Type B pancreatic cell (in vitro differentiated cells): ENCODE results near the gene HOXD13. TPM values are rescaled to one million over a fixed set of nuclear protein-coding genes. Genes with fewer than 3 reads are reported as not detected.

ENCODE experiments used
- DNase-seq: peaks from one replicate; pipeline ENCODE4 v3.0.0; 2021; ENCODE audit warnings: mixed read lengths; ENCODE audit not compliant: unreplicated experiment; ENCODE audit errors: extremely low spot score
- H3K27ac Mint-ChIP-seq: 2 replicates; pipeline ENCODE4 v1.8.0; 2021; ENCODE audit warnings: mild to moderate bottlenecking, mixed read lengths
- H3K27me3 Mint-ChIP-seq: 2 replicates; pipeline ENCODE4 v1.8.0; 2021; ENCODE audit warnings: mixed read lengths
- H3K36me3 Mint-ChIP-seq: 2 replicates; pipeline ENCODE4 v1.8.0; 2021; ENCODE audit warnings: mixed read lengths
- H3K4me1 Mint-ChIP-seq: one replicate; pipeline ENCODE4 v1.8.0; 2021; ENCODE audit warnings: mixed read lengths; ENCODE audit not compliant: unreplicated experiment
- H3K4me3 Mint-ChIP-seq: 2 replicates; pipeline ENCODE4 v1.8.0; 2021; ENCODE audit warnings: mild to moderate bottlenecking, mixed read lengths
- H3K9me3 Mint-ChIP-seq: 2 replicates; pipeline ENCODE4 v1.8.0; 2021; ENCODE audit warnings: mixed read lengths
- CTCF ChIP-seq: fragments of 200-600 bp; sonication (generic); conservative IDR thresholded peaks from 2 replicates; pipeline ENCODE4 v1.5.0; 2021; ENCODE audit warnings: antibody characterized with exemption, mild to moderate bottlenecking
- total RNA-seq: library from RNA; stranded (reverse); gene quantifications from 2 replicates; pipeline ENCODE4 v1.2.1, GENCODE V29; 2021; ENCODE audit warnings: low replicate concordance

Gene HOXD13
- total RNA-seq, 1 donor from 2014 or later: 0.43 TPM

DNA sequence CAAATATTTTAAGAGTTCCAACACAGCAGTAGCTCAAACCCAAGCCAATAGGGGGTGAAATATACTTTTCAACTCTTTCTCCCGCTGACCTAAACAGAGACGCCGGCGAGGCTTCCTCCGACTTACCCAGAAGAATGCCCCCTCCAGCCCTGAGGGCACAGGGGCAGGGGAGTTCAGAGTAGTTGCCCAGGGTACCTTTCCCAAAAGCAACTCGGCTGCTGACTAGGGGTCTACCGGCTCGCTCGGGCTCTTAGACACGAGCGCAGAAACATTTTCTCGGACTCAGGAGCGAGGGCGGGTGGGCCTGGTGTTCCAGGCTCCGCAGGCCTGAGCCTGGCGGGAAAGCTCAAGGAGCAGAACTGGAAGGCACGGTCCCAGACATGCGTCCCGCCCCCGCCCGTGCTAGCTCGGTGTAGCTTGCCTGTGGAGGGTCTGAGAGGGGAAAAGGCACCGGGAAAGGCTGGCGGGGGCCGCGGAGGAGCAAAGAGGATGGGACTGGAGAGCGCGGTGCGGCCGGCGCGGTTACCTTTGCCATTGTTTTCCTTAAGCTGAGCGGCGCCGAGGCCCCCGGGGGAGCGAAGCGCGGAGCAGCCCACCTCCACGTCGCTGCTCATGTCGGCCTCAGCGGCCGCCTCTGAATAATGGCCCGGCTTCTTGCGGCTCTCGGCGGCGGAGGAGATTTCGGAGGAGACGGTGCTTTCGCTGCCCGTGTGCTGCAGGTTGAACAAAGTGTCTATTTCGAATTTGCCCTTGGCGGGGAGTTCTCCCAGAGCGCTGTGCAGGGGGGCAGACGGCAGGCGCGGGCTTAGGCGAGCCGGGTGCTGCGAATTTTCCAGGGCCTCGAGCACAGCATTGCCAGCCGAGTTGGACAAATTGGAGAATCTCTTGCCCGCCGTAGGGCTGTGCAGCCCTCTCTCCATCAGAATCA lies 9.4 kb upstream of the HOXD13 start:
- DNase-seq: no peak
- no peak for TF ChIP-seq CTCF
- Mint-ChIP-seq H3K9me3 (no peaks in the 10 kb centered on the region), H3K4me1 (peaks cover 33% of the 10 kb centered on the region), H3K36me3 (no peaks in the 10 kb centered on the region), H3K4me3 (peak overlapping the region; percentile 66), H3K27ac (peak overlapping the region; percentile 19), H3K27me3 (peaks cover 97% of the 10 kb centered on the region)

DNA sequence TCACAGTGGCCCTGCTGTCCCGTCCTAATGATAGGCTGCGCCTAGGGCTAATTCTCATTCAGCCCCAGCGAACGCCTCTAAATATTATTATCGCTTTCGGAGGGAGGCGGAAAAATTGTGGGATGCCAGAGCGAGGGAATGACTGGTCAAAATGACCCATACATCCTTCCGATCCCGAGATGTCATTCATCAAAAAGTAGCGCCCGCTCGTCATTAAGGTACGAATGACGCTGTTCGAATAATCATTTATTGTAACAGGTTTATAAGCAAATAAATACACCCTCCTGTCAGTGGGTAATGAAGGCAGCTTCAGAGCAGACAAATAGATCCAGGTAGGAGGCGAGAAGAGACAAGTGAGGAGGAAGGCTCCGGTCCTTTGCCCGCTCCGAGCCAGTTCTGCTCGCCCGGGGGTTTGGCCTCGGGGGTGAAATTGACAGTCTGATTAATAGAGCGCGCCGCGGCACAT lies 8.7 kb upstream of the HOXD13 start, which contains the start of gene EVX2:
EVX2 (minus strand) TSS at position 167 of the 466 bp plus-strand sequence. CDS start 186 bp downstream, outside the sequence.
- peaks cover 37% of the 10 kb centered on the region for H3K4me1 Mint-ChIP-seq
- no peaks in the 10 kb centered on the region for H3K36me3 Mint-ChIP-seq
- H3K27ac Mint-ChIP-seq: peak within 1 kb of the TSS; percentile 19
- peaks cover 97% of the 10 kb centered on the region for H3K27me3 Mint-ChIP-seq
- TF ChIP-seq CTCF: no peak
- DNase-seq: no peak
- H3K9me3 Mint-ChIP-seq: no peaks in the 10 kb centered on the region
- H3K4me3 Mint-ChIP-seq: peak within 1 kb of the TSS; percentile 66

DNA sequence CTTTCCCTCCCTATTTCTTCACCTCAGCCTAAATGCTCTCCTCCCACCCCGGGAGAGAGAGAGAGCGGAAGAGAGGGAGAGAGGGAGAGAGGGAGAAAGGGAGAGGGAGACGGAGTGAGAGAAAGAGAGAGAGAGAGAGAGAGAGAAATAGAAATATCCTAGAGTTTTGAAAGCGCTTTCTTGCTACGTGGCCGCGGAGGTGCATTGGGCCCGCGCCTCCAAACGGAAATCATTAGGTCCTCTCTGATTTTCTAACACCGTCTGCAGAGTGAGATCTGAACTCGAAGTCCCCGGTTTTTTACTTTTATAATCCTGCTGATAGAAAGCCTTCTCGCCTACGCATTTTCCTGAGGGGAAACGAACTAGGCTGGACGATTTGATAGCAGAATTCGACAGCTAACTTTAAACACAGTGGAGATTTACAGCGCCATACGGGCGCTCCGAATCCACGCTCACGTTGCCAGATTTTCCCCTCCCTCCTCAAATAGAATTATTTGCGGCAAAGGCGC lies 7.9 kb upstream of the HOXD13 start:
- DNase-seq: no peak
- H3K4me3 Mint-ChIP-seq: peak overlapping the region; percentile 51

GRCh38 chr2:176085120-176085788 lies 7.3 kb upstream of the HOXD13 start:
- DNase-seq: peak; percentile 66

More for the DNA sequence above, 7.9 kb upstream of the HOXD13 start:
- Mint-ChIP-seq H3K36me3 (no peaks in the 10 kb centered on the region), H3K4me1 (peaks cover 31% of the 10 kb centered on the region), H3K27me3 (peaks cover 97% of the 10 kb centered on the region), H3K27ac (no peak overlapping the region), H3K9me3 (no peaks in the 10 kb centered on the region)
- TF ChIP-seq CTCF: no peak

More at GRCh38 chr2:176085120-176085788, 7.3 kb upstream of the HOXD13 start:
- no peaks in the 10 kb centered on the region for H3K36me3 Mint-ChIP-seq
- H3K9me3 Mint-ChIP-seq: no peaks in the 10 kb centered on the region
- no peak for TF ChIP-seq CTCF
- H3K27me3 Mint-ChIP-seq: peaks cover 100% of the 10 kb centered on the region
- H3K4me3 Mint-ChIP-seq: peak overlapping the region; percentile 51
- no peak overlapping the region for H3K27ac Mint-ChIP-seq
- peaks cover 31% of the 10 kb centered on the region for H3K4me1 Mint-ChIP-seq
